HEK293 (cell line): ENCODE data around the gene FILIP1.

Experiments used
- CTCF ChIP-seq: fragments of 450-650 bp; formaldehyde crosslinking; IDR thresholded peaks from 2 replicates; pipeline ENCODE4 v1.5.1; 2016; ENCODE audit warnings: missing biosample characterization, missing genetic modification characterization
- HIC1 ChIP-seq: fragments of 450-650 bp; formaldehyde crosslinking; IDR thresholded peaks from 2 replicates; pipeline ENCODE4 v1.5.1; 2016; ENCODE audit warnings: missing biosample characterization, missing genetic modification characterization
- HOXA7 ChIP-seq: sonication (generic); formaldehyde crosslinking; IDR thresholded peaks from 2 replicates; pipeline ENCODE4 v1.8.1; 2022; ENCODE audit warnings: missing genetic modification reagents, borderline replicate concordance
- ZBTB7A ChIP-seq: fragments of 450-650 bp; formaldehyde crosslinking; IDR thresholded peaks from 2 replicates; pipeline ENCODE4 v1.5.1; 2016; ENCODE audit warnings: low read depth, missing biosample characterization, missing genetic modification characterization
- ZNF114 ChIP-seq: fragments of 450-650 bp; formaldehyde crosslinking; IDR thresholded peaks from 2 replicates; pipeline ENCODE4 v1.5.0; 2017; ENCODE audit warnings: missing biosample characterization, missing genetic modification characterization
- ZNF121 ChIP-seq: fragments of 450-650 bp; formaldehyde crosslinking; IDR thresholded peaks from 2 replicates; pipeline ENCODE4 v1.5.1; 2016; ENCODE audit warnings: missing biosample characterization, missing genetic modification characterization
- ZNF561 ChIP-seq: fragments of 450-650 bp; IDR thresholded peaks from 2 replicates; pipeline ENCODE4 v1.5.1; 2018; ENCODE audit warnings: missing biosample characterization, missing genetic modification characterization, borderline replicate concordance
- ZNF585B ChIP-seq: fragments of 450-650 bp; formaldehyde crosslinking; IDR thresholded peaks from 2 replicates; pipeline ENCODE4 v1.5.1; 2016; ENCODE audit warnings: missing biosample characterization, missing genetic modification characterization
- ZNF654 ChIP-seq: fragments of 450-650 bp; formaldehyde crosslinking; IDR thresholded peaks from 2 replicates; pipeline ENCODE4 v1.5.1; 2016; ENCODE audit warnings: low read depth, missing biosample characterization, missing genetic modification characterization
- TF ChIP-seq, protein P1 (sequence below): fragments of 450-650 bp; formaldehyde crosslinking; IDR thresholded peaks from 2 replicates; pipeline ENCODE4 v1.5.1; 2016; ENCODE audit warnings: missing biosample characterization, missing genetic modification characterization, borderline replicate concordance
- TF ChIP-seq, protein P2 (sequence below): fragments of 450-650 bp; formaldehyde crosslinking; IDR thresholded peaks from 2 replicates; pipeline ENCODE4 v1.5.1; 2016; ENCODE audit warnings: missing biosample characterization, missing genetic modification characterization

GRCh38 chr6:75329703-75330102 is 163.9 kb downstream of the FILIP1 start:
- TF ChIP-seq CTCF (tag by site-specific recombination) = no peak
- no peak for TF ChIP-seq HOXA7
- no peak for TF ChIP-seq ZNF585B (tag by site-specific recombination)
- no peak for TF ChIP-seq ZNF654 (tag by site-specific recombination)
- no peak for TF ChIP-seq ZNF114 (tag by site-specific recombination)
- no peak for TF ChIP-seq ZBTB7A (tag by site-specific recombination)
- TF ChIP-seq, protein P1, sequence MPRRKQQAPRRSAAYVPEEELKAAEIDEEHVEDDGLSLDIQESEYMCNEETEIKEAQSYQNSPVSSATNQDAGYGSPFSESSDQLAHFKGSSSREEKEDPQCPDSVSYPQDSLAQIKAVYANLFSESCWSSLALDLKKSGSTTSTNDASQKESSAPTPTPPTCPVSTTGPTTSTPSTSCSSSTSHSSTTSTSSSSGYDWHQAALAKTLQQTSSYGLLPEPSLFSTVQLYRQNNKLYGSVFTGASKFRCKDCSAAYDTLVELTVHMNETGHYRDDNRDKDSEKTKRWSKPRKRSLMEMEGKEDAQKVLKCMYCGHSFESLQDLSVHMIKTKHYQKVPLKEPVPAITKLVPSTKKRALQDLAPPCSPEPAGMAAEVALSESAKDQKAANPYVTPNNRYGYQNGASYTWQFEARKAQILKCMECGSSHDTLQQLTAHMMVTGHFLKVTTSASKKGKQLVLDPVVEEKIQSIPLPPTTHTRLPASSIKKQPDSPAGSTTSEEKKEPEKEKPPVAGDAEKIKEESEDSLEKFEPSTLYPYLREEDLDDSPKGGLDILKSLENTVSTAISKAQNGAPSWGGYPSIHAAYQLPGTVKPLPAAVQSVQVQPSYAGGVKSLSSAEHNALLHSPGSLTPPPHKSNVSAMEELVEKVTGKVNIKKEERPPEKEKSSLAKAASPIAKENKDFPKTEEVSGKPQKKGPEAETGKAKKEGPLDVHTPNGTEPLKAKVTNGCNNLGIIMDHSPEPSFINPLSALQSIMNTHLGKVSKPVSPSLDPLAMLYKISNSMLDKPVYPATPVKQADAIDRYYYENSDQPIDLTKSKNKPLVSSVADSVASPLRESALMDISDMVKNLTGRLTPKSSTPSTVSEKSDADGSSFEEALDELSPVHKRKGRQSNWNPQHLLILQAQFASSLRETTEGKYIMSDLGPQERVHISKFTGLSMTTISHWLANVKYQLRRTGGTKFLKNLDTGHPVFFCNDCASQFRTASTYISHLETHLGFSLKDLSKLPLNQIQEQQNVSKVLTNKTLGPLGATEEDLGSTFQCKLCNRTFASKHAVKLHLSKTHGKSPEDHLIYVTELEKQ (tag by site-specific recombination) = no peak
- TF ChIP-seq HIC1 (tag by site-specific recombination) = no peak
- TF ChIP-seq ZNF561 (tag by site-specific recombination) = no peak
- TF ChIP-seq ZNF121 (tag by site-specific recombination) = no peak
- TF ChIP-seq, protein P2, sequence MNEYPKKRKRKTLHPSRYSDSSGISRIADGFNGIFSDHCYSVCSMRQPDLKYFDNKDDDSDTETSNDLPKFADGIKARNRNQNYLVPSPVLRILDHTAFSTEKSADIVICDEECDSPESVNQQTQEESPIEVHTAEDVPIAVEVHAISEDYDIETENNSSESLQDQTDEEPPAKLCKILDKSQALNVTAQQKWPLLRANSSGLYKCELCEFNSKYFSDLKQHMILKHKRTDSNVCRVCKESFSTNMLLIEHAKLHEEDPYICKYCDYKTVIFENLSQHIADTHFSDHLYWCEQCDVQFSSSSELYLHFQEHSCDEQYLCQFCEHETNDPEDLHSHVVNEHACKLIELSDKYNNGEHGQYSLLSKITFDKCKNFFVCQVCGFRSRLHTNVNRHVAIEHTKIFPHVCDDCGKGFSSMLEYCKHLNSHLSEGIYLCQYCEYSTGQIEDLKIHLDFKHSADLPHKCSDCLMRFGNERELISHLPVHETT = no peak
